Measurements from ENCODE around the gene PATJ. TPM values are rescaled to one million over a fixed set of nuclear protein-coding genes. Genes with fewer than 3 reads are reported as not detected.

PATJ gene
- polyA plus RNA-seq, 1 donor (not counting 4 experiments of a cell fraction or from before 2014, with no cell fraction given) = 28.1 TPM

GRCh38 chr1:61992257-61992656 is 250.0 kb downstream of the PATJ start:
- Histone ChIP-seq H3K4me1 (ENCODE audit: control insufficient read depth, extremely low read depth, insufficient read depth, low read length) (peaks cover 19% of the 10 kb centered on the region), H3K27ac (ENCODE audit: control insufficient read depth, insufficient read depth, low read length) (no peak overlapping the region), H3K4me3 (ENCODE audit: control insufficient read depth in 2 of 3, extremely low read depth in 1 of 3, insufficient read depth in 2 of 3, low read depth in 1 of 3, low read length in 3 of 3) (no peak overlapping the region), H4K20me1 (ENCODE audit: control insufficient read depth, extremely low read depth, insufficient read depth, low read length) (no peaks in the 10 kb centered on the region), H2AFZ (ENCODE audit: control insufficient read depth, low read length) (no peak overlapping the region), H3K36me3 (ENCODE audit: control insufficient read depth in 2 of 2, extremely low read depth in 1 of 2, insufficient read depth in 2 of 2, low read length in 2 of 2) (peaks cover 0 to 2% of the 10 kb centered on the region in 2 experiments), H3K9me3 (ENCODE audit: control insufficient read depth, low read depth, low read length) (no peaks in the 10 kb centered on the region), H3K79me2 (ENCODE audit: control insufficient read depth, insufficient read depth, low read length) (no peaks in the 10 kb centered on the region), H3K27me3 (ENCODE audit: control insufficient read depth, extremely low read depth, insufficient read depth, low read length) (no peaks in the 10 kb centered on the region), H3K4me2 (ENCODE audit: control insufficient read depth, extremely low read depth, insufficient read depth, low read depth, low read length) (no peak overlapping the region), H3K9me1 (ENCODE audit: control insufficient read depth, extremely low read depth, insufficient read depth, low read length) (no peaks in the 10 kb centered on the region), H3K9ac (ENCODE audit: control insufficient read depth, extremely low read depth, insufficient read depth, low read length) (no peak overlapping the region)
- FAIRE-seq (no peak), DNase-seq (ENCODE audit: low read depth, low spot score) (no peak)
- TF ChIP-seq CTCF (optimal IDR thresholded peaks at IDR 0.05 in 1 of 3, IDR thresholded peaks at IDR 0.05 in 1 of 3, conservative IDR thresholded peaks at IDR 0.05 in 1 of 3; ENCODE audit: extremely low read depth in 1 of 3, insufficient read depth in 2 of 3, low read length in 3 of 3) (no peak), EZH2 (IDR thresholded peaks at IDR 0.05; ENCODE audit: low read length) (no peak)
- dilution Hi-C loops (cut with MboI; ENCODE audit: extremely low pct_ligation_motif_present, low sequenced_read_pairs) = no loop called here

GRCh38 chr1:61993331-61993961 is 251.2 kb downstream of the PATJ start:
- Histone ChIP-seq H2AFZ (ENCODE audit: control insufficient read depth, low read length) (no peak overlapping the region), H3K4me1 (ENCODE audit: control insufficient read depth, extremely low read depth, insufficient read depth, low read length) (peaks cover 19% of the 10 kb centered on the region), H3K4me2 (ENCODE audit: control insufficient read depth, extremely low read depth, insufficient read depth, low read depth, low read length) (peak overlapping the region; percentile 51), H3K9ac (ENCODE audit: control insufficient read depth, extremely low read depth, insufficient read depth, low read length) (no peak overlapping the region), H3K79me2 (ENCODE audit: control insufficient read depth, insufficient read depth, low read length) (no peaks in the 10 kb centered on the region), H3K27me3 (ENCODE audit: control insufficient read depth, extremely low read depth, insufficient read depth, low read length) (no peaks in the 10 kb centered on the region), H3K9me3 (ENCODE audit: control insufficient read depth, low read depth, low read length) (no peaks in the 10 kb centered on the region), H3K9me1 (ENCODE audit: control insufficient read depth, extremely low read depth, insufficient read depth, low read length) (no peaks in the 10 kb centered on the region), H3K4me3 (ENCODE audit: control insufficient read depth in 2 of 3, extremely low read depth in 1 of 3, insufficient read depth in 2 of 3, low read depth in 1 of 3, low read length in 3 of 3) (no peak overlapping the region), H3K36me3 (ENCODE audit: control insufficient read depth in 2 of 2, extremely low read depth in 1 of 2, insufficient read depth in 2 of 2, low read length in 2 of 2) (peaks cover 0 to 2% of the 10 kb centered on the region in 2 experiments), H3K27ac (ENCODE audit: control insufficient read depth, insufficient read depth, low read length) (peak overlapping the region; percentile 45), H4K20me1 (ENCODE audit: control insufficient read depth, extremely low read depth, insufficient read depth, low read length) (no peaks in the 10 kb centered on the region)
- dilution Hi-C loops (cut with MboI; ENCODE audit: extremely low pct_ligation_motif_present, low sequenced_read_pairs) = no loop called here
- FAIRE-seq (peak; percentile 100), DNase-seq (ENCODE audit: low read depth, low spot score) (peak; percentile 94)
- TF ChIP-seq EZH2 (IDR thresholded peaks at IDR 0.05; ENCODE audit: low read length) (no peak), CTCF (optimal IDR thresholded peaks at IDR 0.05 in 1 of 3, IDR thresholded peaks at IDR 0.05 in 1 of 3, conservative IDR thresholded peaks at IDR 0.05 in 1 of 3; ENCODE audit: extremely low read depth in 1 of 3, insufficient read depth in 2 of 3, low read length in 3 of 3) (no peak)

All from keratinocyte (primary cell).